T47D (cell line): ENCODE measurements around the gene RPTOR.

Experiments used
- DNase-seq, 2 experiments: peaks; one replicate each; pipeline versions ENCODE4 v3.0.0 to v3.0.0-alpha.2; 2011 to 2012; ENCODE audit warnings: low read depth in 1 of 2, low spot score in 1 of 2
- JUND ChIP-seq: IDR thresholded peaks from 2 replicates; pipeline ENCODE4 v1.6.1; 2012; ENCODE audit warnings: low read depth
- in situ Hi-C: cut with HindIII; loops from 2 replicates; pipeline ENCODE4 v1.10.0; 2016; ENCODE audit warnings: low sequenced_read_pairs, low pct_unique_long_range_greater_than_20kb

The RPTOR gene

GRCh38 chr17:80955671-80956280 is 411.1 kb downstream of the RPTOR start:
- DNase-seq, result no peak
- TF ChIP-seq JUND, result no peak
- in situ Hi-C loops, result no loop called here

DNA sequence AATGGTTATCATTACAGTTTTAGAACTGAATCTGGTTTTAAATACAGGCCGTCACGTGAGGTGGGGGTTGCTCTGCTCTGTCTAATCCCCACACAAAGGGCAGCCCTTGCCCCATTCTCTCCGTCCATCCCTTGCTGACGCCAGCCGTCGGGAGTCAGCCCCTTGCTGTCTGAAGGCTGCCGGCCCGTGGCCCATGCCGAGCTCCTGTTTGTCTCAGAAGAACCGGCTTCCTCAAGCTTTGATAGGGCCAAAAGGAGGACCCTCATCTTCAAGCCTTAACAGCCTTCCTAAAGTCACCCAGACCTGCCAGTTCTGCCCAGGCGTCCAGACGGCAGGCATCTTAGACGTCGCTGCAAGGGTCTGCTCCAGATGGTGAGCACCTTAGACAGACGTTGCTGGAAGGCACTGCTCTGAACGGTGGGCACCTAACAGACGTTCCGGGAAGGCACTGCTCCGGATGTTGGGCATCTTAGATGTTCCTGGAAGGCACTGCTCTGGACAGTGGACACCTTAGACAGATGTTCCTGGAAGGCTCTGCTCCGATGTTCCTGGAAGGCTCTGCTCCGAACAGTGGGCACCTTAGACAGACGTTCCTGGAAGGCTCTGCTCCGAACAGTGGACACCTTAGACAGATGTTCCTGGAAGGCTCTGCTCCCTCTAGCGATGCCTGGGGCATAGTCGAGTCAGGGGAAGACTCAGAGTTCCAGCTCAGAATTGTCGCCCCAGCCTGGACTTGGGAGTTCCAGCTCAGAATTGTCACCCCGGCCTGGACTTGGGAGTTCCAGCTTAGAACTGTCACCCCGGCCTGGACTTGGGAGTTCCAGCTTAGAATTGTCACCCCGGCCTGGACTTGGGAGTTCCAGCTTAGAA is 411.9 kb downstream of the RPTOR start:
- no peak for TF ChIP-seq JUND
- in situ Hi-C loops, result no loop called here
- no peak for DNase-seq

- TF ChIP-seq JUND, result no peak
- in situ Hi-C loops, result no loop called here
- DNase-seq, result no peak
Measured at GRCh38 chr17:80957461-80957941, 412.9 kb downstream of the RPTOR start.

DNA sequence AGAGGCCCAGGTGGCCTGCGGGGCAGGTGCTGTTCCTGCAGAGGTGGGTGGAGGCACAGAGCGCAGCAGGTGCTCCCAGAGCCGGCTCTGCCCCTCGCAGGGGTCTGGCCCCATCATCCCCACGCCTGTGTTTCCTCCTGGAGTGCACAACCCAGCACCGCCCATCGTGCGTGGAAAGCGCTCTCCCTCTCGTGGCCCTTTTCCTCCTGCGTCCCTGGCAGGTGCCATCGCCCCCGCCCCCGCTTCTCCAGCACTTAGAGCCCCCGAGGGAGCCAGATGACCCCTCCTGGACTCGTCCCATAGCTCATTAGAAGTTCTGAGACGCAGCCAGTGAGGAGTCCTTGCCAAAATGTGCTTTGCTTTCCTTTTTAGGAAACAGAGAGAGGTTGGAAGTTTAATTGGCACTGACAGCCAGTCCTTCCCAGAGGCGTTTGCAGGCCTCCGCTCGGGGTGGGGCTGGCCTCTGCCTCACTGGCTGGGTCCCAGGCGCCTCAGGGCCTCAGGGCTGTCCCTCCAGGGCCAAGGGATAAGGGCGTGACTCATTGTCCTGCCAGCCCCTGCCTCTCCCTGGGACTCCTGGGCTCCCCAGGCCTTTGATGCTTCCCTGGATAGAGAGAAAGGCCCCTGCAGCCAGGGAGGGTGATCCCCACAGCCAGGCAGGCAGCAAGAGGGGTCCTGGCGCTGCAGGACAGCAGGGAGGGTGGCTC is 414.8 kb downstream of the RPTOR start:
- no peak for DNase-seq
- no peak for TF ChIP-seq JUND
- in situ Hi-C loops, result no loop called here

- DNase-seq, result no peak
- in situ Hi-C loops, result no loop called here
- TF ChIP-seq JUND, result no peak
Measured at GRCh38 chr17:80960037-80960796, 415.6 kb downstream of the RPTOR start.

- no peak for TF ChIP-seq JUND
- in situ Hi-C loops, result no loop called here
- no peak for DNase-seq
Measured at GRCh38 chr17:80960797-80961452, 416.3 kb downstream of the RPTOR start.

- in situ Hi-C loops, result no loop called here
- no peak for TF ChIP-seq JUND
- no peak for DNase-seq
Measured at GRCh38 chr17:80961541-80962330, 417.1 kb downstream of the RPTOR start.

DNA sequence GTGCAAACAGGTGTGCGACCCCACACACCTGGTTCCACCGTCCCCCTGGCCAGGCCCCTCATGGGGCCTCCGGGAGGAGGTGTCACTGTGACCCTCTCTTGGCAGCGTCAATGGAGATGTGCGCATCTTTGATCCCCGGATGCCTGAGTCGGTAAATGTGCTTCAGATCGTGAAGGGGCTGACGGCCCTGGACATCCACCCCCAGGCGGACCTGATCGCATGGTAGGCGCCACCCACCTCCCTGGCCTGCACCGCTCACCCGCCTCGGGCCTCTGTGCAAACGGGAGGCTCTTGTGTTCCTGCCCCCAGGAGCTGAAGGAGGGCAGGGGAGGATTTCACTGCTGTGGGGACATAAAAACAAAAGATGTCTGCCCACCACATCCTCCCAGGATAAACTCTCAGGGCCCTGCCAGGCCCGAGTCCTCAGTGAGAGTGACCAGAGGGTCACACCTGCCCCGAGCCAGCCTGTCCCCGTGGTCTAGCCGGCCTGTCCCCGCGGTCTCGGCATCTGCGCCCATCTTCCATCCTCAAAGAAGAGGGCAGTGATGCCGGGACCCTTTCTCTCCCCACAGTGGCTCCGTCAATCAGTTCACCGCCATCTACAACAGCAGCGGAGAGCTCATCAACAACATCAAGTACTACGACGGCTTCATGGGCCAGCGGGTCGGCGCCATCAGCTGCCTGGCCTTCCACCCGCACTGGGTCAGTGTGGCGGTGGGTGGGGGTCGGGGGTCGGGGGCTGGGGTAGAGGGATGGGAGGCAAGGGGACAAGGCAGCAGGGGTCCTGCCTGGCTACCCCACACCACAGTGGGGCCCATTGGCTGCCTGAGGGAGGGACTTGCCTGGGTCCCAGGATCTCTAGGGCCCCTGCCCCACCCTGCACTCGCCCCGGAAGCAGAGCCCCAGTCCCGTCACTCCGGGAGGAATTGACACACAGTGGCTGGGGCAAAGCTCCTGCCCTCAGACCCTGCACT is 418.0 kb downstream of the RPTOR start:
- DNase-seq, result no peak
- in situ Hi-C loops, result no loop called here
- TF ChIP-seq JUND, result no peak

- in situ Hi-C loops, result no loop called here
- no peak for DNase-seq
- TF ChIP-seq JUND, result no peak
Measured at GRCh38 chr17:80963812-80964543, 419.3 kb downstream of the RPTOR start.

DNA sequence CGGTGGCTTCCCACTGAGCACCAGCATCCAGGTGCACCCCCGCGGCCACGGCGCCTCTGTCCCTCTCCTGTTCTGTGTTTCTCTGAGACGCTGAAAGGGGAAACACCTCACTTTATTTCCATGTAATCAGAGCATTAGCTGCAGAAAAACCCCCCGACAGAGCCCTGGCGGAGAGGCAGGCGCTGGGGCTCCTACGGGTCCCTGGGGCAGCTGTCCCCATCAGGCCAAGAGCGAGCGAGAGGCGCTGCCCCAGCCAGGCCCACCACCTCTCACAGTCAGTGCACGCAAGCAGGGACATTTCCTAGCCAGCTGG is 419.9 kb downstream of the RPTOR start:
- no peak for TF ChIP-seq JUND
- in situ Hi-C loops, result no loop called here
- DNase-seq, result no peak
